Osteocyte (in vitro differentiated cells): ENCODE results near the gene ARAP1. TPM values are rescaled to one million over a fixed set of nuclear protein-coding genes. Genes with fewer than 3 reads are reported as not detected.

ENCODE experiments used
- DNase-seq: peaks from one replicate; pipeline ENCODE4 v3.0.0; 2021; ENCODE audit warnings: mixed read lengths; ENCODE audit not compliant: unreplicated experiment; ENCODE audit errors: extremely low spot score
- H3K27ac Mint-ChIP-seq: one replicate; pipeline ENCODE4 v1.8.0; 2021; ENCODE audit warnings: mild to moderate bottlenecking, mixed read lengths; ENCODE audit not compliant: unreplicated experiment
- H3K27me3 Mint-ChIP-seq: one replicate; pipeline ENCODE4 v1.8.0; 2021; ENCODE audit warnings: mixed read lengths; ENCODE audit not compliant: unreplicated experiment
- H3K36me3 Mint-ChIP-seq: one replicate; pipeline ENCODE4 v1.8.0; 2021; ENCODE audit warnings: mixed read lengths; ENCODE audit not compliant: unreplicated experiment
- H3K4me1 Mint-ChIP-seq: one replicate; pipeline ENCODE4 v1.8.0; 2021; ENCODE audit warnings: mixed read lengths; ENCODE audit not compliant: unreplicated experiment
- H3K4me3 Mint-ChIP-seq: one replicate; pipeline ENCODE4 v1.8.0; 2021; ENCODE audit warnings: mild to moderate bottlenecking, moderate library complexity, mixed read lengths; ENCODE audit not compliant: unreplicated experiment
- H3K9me3 Mint-ChIP-seq: one replicate; pipeline ENCODE4 v1.8.0; 2021; ENCODE audit warnings: mixed read lengths; ENCODE audit not compliant: unreplicated experiment
- total RNA-seq: library from RNA; stranded (reverse); gene quantifications from 2 replicates; pipeline ENCODE4 v1.2.1, GENCODE V29; 2021
- TF ChIP-seq, protein P1 (sequence below): fragments of 200-600 bp; sonication (generic); IDR thresholded peaks from 2 replicates; pipeline ENCODE4 v1.5.0; 2021; ENCODE audit warnings: antibody characterized with exemption, mild to moderate bottlenecking, moderate library complexity

The ARAP1 gene
- total RNA-seq, 1 donor from 2014 or later: 64.2 TPM

DNA sequence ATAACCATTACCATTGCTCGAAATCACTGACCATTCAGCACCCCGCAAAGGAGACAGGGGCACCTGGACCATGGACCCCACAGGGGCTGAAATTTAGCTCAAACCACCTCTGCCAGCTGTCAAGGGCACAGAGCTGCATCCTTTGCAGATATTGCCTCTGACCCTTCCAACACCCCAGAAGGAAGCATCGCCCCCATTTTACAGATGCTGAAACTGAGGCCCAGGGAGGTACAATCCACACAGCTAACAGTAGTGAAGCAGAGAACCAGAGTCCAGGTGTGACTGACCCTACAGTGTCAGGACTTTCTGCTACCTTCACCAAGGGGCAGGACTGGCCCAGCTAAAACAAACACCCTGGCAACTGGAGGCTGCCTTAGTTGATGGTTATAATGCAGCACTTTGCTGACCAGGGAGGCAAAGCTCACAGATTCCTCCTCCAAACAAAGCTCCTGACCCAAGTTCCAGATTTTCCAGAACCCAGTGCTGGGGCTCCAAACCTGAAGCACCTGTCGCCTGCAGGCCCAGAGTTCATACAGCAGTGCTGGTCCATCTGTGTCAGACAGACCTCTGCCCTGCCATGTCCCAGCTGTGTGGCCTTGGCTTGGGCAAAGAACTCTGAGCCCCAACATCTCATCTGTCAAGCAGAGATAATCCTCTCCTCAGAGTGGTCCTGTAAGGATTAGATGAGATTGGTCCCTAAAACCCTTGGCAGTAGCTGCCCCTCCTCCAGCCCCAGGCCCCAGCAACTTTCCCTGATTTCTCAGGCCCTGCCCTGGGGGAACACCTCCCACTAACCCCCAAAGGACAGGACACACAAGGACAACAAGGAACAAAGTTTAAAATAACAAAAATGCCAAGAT is 15.2 kb upstream of the ARAP1 start:
- Mint-ChIP-seq H3K36me3 (no peaks in the 10 kb centered on the region), H3K27me3 (no peaks in the 10 kb centered on the region), H3K27ac (no peak overlapping the region), H3K4me1 (peaks cover 22% of the 10 kb centered on the region), H3K4me3 (no peak overlapping the region), H3K9me3 (no peaks in the 10 kb centered on the region)
- TF ChIP-seq, protein P1, sequence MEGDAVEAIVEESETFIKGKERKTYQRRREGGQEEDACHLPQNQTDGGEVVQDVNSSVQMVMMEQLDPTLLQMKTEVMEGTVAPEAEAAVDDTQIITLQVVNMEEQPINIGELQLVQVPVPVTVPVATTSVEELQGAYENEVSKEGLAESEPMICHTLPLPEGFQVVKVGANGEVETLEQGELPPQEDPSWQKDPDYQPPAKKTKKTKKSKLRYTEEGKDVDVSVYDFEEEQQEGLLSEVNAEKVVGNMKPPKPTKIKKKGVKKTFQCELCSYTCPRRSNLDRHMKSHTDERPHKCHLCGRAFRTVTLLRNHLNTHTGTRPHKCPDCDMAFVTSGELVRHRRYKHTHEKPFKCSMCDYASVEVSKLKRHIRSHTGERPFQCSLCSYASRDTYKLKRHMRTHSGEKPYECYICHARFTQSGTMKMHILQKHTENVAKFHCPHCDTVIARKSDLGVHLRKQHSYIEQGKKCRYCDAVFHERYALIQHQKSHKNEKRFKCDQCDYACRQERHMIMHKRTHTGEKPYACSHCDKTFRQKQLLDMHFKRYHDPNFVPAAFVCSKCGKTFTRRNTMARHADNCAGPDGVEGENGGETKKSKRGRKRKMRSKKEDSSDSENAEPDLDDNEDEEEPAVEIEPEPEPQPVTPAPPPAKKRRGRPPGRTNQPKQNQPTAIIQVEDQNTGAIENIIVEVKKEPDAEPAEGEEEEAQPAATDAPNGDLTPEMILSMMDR: no peak
- no peak for DNase-seq

DNA sequence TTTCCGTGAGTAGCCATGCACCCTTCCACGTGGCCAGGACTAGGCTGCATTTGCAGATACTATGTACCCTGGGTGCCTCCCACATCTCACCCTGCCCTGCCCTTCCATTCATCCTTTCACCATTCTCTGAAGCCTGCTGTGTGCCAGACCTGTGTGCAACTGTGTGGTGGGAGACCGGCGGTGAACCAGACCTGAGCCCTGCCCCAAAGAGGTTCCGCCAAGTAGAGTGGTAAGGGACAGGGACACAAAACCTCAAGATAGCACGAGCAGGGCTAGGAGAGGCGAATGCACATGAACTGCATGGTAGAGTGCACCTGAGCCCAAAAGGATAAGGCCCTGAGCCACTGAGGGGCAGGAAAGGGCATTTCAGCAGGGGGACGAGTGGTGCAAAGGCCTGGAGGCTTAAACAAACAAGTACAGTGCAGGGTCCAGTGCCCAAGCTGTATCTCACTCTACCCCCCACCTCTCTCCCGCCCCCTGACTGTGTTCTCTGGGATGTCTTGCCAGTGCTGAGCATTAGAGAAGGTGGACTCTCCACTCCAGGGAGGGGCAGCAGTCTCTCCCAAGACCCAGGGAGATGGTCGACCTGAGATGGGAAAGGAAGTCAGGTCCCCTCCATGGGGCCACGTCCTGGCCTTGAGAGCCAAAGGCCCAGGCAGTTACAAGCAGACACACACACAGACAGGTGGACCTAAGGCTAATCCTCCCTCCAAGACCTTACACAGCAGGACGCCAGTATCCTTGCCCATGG is 14.1 kb upstream of the ARAP1 start:
- TF ChIP-seq, protein P1: no peak
- Mint-ChIP-seq H3K27me3 (no peaks in the 10 kb centered on the region), H3K27ac (no peak overlapping the region), H3K9me3 (no peaks in the 10 kb centered on the region), H3K36me3 (no peaks in the 10 kb centered on the region), H3K4me1 (peaks cover 14% of the 10 kb centered on the region), H3K4me3 (no peak overlapping the region)
- DNase-seq: no peak

DNA sequence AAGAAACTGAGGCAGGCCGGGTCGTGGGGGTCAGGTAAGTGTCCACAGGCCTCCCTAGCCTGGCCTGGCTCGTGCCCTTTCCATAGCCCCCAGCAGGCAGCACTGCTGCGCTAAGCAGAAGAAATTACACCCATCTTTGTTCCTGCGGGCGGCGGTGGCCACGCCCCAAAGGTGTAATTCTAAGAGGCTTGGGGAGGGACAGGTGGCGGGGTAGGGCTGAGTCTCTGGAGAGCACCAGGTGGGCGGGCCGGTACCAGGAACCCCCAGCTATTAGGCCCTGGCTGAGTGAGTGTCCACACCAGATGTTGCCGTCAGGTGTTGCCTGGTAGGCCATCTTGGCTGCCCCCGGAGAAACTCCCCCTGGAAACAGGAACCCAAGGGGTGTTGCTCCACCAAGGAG is 12.3 kb upstream of the ARAP1 start:
- TF ChIP-seq, protein P1: no peak
- Mint-ChIP-seq H3K9me3 (peaks cover 3% of the 10 kb centered on the region), H3K36me3 (peaks cover 2% of the 10 kb centered on the region), H3K4me3 (no peak overlapping the region), H3K27me3 (no peaks in the 10 kb centered on the region), H3K4me1 (peaks cover 18% of the 10 kb centered on the region), H3K27ac (no peak overlapping the region)
- no peak for DNase-seq

DNA sequence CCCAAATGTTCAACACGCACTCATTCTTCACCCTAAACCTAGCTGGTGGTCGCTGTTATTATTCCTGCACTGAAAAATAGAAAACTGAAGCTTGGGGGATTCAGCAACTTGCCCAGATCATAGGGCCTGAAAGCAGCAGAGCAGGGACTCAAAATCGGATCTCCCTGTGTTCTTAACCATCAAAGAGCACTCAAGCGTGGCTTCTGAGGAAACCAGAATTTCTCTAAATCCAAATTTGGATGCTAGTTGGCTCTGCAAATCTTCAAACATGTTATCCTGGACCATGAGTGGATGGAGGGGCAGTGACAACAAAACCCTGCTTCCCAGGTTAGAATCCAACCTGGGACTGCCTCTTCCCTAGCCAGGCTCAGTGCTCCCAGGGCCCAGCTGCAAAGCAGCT is 11.6 kb upstream of the ARAP1 start:
- Mint-ChIP-seq H3K36me3 (peaks cover 2% of the 10 kb centered on the region), H3K27me3 (no peaks in the 10 kb centered on the region), H3K27ac (no peak overlapping the region), H3K4me1 (peaks cover 23% of the 10 kb centered on the region), H3K9me3 (peaks cover 3% of the 10 kb centered on the region), H3K4me3 (no peak overlapping the region)
- DNase-seq: no peak
- TF ChIP-seq, protein P1: no peak
